Muscle layer of colon (tissue), 2 donors: Measurements from ENCODE around the gene PRKG1.

ENCODE experiments used
- H3K27ac ChIP-seq: one replicate; pipeline ENCODE4 v1.7.0; 2013; ENCODE audit warnings: low read depth, mild to moderate bottlenecking, low read length, moderate library complexity
- H3K27me3 ChIP-seq, 2 donors: one replicate each; pipeline ENCODE4 v1.7.0; 2013; ENCODE audit warnings: low read length in 2 of 2, mild to moderate bottlenecking in 2 of 2; ENCODE audit not compliant: insufficient read depth in 2 of 2, control insufficient read depth in 1 of 2
- H3K36me3 ChIP-seq: one replicate; pipeline ENCODE4 v1.7.0; 2013; ENCODE audit warnings: mild to moderate bottlenecking, low read length; ENCODE audit not compliant: insufficient read depth
- H3K4me1 ChIP-seq: one replicate; pipeline ENCODE4 v1.7.0; 2013; ENCODE audit warnings: mild to moderate bottlenecking, low read length; ENCODE audit not compliant: insufficient read depth
- H3K4me3 ChIP-seq, 2 donors: one replicate each; pipeline ENCODE4 v1.7.0; 2013; ENCODE audit warnings: low read length in 2 of 2, low read depth in 1 of 2, mild to moderate bottlenecking in 1 of 2, moderate library complexity in 1 of 2
- H3K9ac ChIP-seq: one replicate; pipeline ENCODE4 v1.7.0; 2013; ENCODE audit warnings: low read length
- H3K9me3 ChIP-seq: one replicate; pipeline ENCODE4 v1.7.0; 2013; ENCODE audit warnings: mild to moderate bottlenecking, low read length
- donor health status: abdominal sarcoma.
- donor health status: Adenocarcinoma of cecum.

The PRKG1 gene

GRCh38 chr10:52083422-52083821 is 1009.1 kb downstream of the PRKG1 start:
- Histone ChIP-seq H3K4me1 (no peaks in the 10 kb centered on the region), H3K9ac (no peak overlapping the region), H3K4me3 (no peak overlapping the region), H3K27me3 (no peaks in the 10 kb centered on the region), H3K9me3 (no peaks in the 10 kb centered on the region), H3K27ac (no peak overlapping the region), H3K36me3 (no peaks in the 10 kb centered on the region)

GRCh38 chr10:52092390-52092789 is 1018.1 kb downstream of the PRKG1 start:
- no peaks in the 10 kb centered on the region for H3K9me3 ChIP-seq

DNA sequence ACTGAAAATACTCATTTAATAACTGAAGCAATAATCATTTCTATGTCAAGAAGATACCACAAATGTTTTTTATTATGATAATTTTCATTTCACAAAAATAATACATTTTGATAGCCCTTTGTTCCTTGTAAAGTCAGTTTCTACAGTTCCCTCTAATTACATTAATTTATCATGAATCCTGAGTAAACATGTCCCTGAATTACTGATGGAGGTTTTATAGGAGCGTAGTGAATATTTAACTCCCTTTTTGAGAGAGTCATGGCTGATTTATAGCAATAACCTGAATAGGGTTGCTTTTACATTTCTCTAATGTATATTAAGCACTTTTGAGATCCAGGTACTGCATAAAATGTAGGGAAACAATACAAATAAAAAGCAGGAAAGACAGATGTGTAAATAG is 1023.8 kb downstream of the PRKG1 start:
- Histone ChIP-seq H3K36me3 (no peaks in the 10 kb centered on the region), H3K4me1 (no peaks in the 10 kb centered on the region), H3K9me3 (no peaks in the 10 kb centered on the region), H3K4me3 (no peak overlapping the region), H3K9ac (no peak overlapping the region), H3K27ac (no peak overlapping the region), H3K27me3 (no peaks in the 10 kb centered on the region)

More at GRCh38 chr10:52092390-52092789, 1018.1 kb downstream of the PRKG1 start:
- no peaks in the 10 kb centered on the region for H3K4me1 ChIP-seq
- no peaks in the 10 kb centered on the region for H3K27me3 ChIP-seq
- H3K36me3 ChIP-seq = no peaks in the 10 kb centered on the region
- no peak overlapping the region for H3K27ac ChIP-seq
- H3K4me3 ChIP-seq = no peak overlapping the region
- H3K9ac ChIP-seq = no peak overlapping the region

- H3K27ac ChIP-seq = no peak overlapping the region
- no peaks in the 10 kb centered on the region for H3K4me1 ChIP-seq
- no peak overlapping the region for H3K9ac ChIP-seq
- no peaks in the 10 kb centered on the region for H3K9me3 ChIP-seq
- no peak overlapping the region for H3K4me3 ChIP-seq
- H3K27me3 ChIP-seq = no peaks in the 10 kb centered on the region
- no peaks in the 10 kb centered on the region for H3K36me3 ChIP-seq
Measured at GRCh38 chr10:52099026-52099600, 1024.8 kb downstream of the PRKG1 start.

GRCh38 chr10:52100011-52100547 is 1025.8 kb downstream of the PRKG1 start:
- Histone ChIP-seq H3K4me3 (no peak overlapping the region), H3K9ac (no peak overlapping the region), H3K36me3 (no peaks in the 10 kb centered on the region), H3K27ac (no peak overlapping the region), H3K27me3 (no peaks in the 10 kb centered on the region), H3K4me1 (no peaks in the 10 kb centered on the region), H3K9me3 (no peaks in the 10 kb centered on the region)

GRCh38 chr10:52105301-52105700 is 1031.0 kb downstream of the PRKG1 start:
- Histone ChIP-seq H3K9me3 (no peaks in the 10 kb centered on the region), H3K27ac (no peak overlapping the region), H3K4me1 (no peaks in the 10 kb centered on the region), H3K27me3 (no peaks in the 10 kb centered on the region), H3K9ac (no peak overlapping the region), H3K4me3 (no peak overlapping the region), H3K36me3 (no peaks in the 10 kb centered on the region)

GRCh38 chr10:52106011-52106410 is 1031.7 kb downstream of the PRKG1 start:
- H3K27me3 ChIP-seq = no peaks in the 10 kb centered on the region
- H3K4me1 ChIP-seq = no peaks in the 10 kb centered on the region
- H3K9ac ChIP-seq = no peak overlapping the region
- no peaks in the 10 kb centered on the region for H3K9me3 ChIP-seq
- no peak overlapping the region for H3K4me3 ChIP-seq
- H3K36me3 ChIP-seq = no peaks in the 10 kb centered on the region
- H3K27ac ChIP-seq = no peak overlapping the region

DNA sequence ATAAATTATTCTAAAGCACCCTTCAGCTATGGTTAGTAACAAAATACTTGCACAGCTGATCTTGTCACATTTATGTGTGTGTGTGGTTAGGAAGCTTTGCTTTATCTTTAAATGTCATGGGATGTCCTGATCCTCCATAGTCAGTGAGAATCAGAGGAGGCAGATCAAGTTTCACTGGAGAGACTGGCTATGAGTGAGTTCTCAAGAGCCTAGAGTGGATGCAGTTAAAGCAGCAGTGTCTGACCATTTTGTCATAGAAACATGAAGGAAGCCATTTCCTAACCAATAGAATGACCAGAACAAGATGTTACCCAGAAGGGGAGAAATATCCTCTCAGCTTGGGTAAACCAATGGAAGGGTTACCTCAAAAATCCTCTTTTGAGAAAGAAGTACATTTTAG is 1032.6 kb downstream of the PRKG1 start:
- no peak overlapping the region for H3K4me3 ChIP-seq
- no peaks in the 10 kb centered on the region for H3K9me3 ChIP-seq
- H3K4me1 ChIP-seq = no peaks in the 10 kb centered on the region
- H3K27ac ChIP-seq = no peak overlapping the region
- H3K27me3 ChIP-seq = no peaks in the 10 kb centered on the region
- H3K9ac ChIP-seq = no peak overlapping the region
- no peaks in the 10 kb centered on the region for H3K36me3 ChIP-seq

GRCh38 chr10:52108236-52108635 is 1033.9 kb downstream of the PRKG1 start:
- H3K27me3 ChIP-seq = no peaks in the 10 kb centered on the region
- H3K4me3 ChIP-seq = no peak overlapping the region
- no peak overlapping the region for H3K27ac ChIP-seq
- H3K36me3 ChIP-seq = no peaks in the 10 kb centered on the region
- H3K4me1 ChIP-seq = no peaks in the 10 kb centered on the region
- no peak overlapping the region for H3K9ac ChIP-seq
- no peaks in the 10 kb centered on the region for H3K9me3 ChIP-seq

GRCh38 chr10:52110576-52110975 is 1036.3 kb downstream of the PRKG1 start:
- no peak overlapping the region for H3K9ac ChIP-seq
- H3K36me3 ChIP-seq = no peaks in the 10 kb centered on the region
- no peaks in the 10 kb centered on the region for H3K9me3 ChIP-seq
- H3K27ac ChIP-seq = no peak overlapping the region
- H3K4me1 ChIP-seq = no peaks in the 10 kb centered on the region
- H3K4me3 ChIP-seq = no peak overlapping the region
- no peaks in the 10 kb centered on the region for H3K27me3 ChIP-seq

GRCh38 chr10:52111101-52111891 is 1037.0 kb downstream of the PRKG1 start:
- no peaks in the 10 kb centered on the region for H3K4me1 ChIP-seq
- H3K4me3 ChIP-seq = no peak overlapping the region
- H3K27ac ChIP-seq = no peak overlapping the region
- no peaks in the 10 kb centered on the region for H3K9me3 ChIP-seq
- H3K27me3 ChIP-seq = no peaks in the 10 kb centered on the region
- no peaks in the 10 kb centered on the region for H3K36me3 ChIP-seq
- no peak overlapping the region for H3K9ac ChIP-seq

- Histone ChIP-seq H3K9me3 (no peaks in the 10 kb centered on the region), H3K27ac (no peak overlapping the region), H3K27me3 (no peaks in the 10 kb centered on the region)
Measured at GRCh38 chr10:52115823-52116222, 1041.5 kb downstream of the PRKG1 start.

More at GRCh38 chr10:52115823-52116222, 1041.5 kb downstream of the PRKG1 start:
- H3K36me3 ChIP-seq = no peaks in the 10 kb centered on the region
- no peaks in the 10 kb centered on the region for H3K4me1 ChIP-seq
- no peak overlapping the region for H3K9ac ChIP-seq
- no peak overlapping the region for H3K4me3 ChIP-seq
